H9 (cell line): Measurements from ENCODE around the gene LHX4. TPM values are rescaled to one million over a fixed set of nuclear protein-coding genes. Genes with fewer than 3 reads are reported as not detected.
A peak's percentile ranks its signal among the peaks of the same experiment; 100 is the strongest.

Source experiments
- DNase-seq: peaks from one replicate; pipeline ENCODE4 v3.0.0-alpha.2; 2017
- H2AFZ ChIP-seq: one replicate; pipeline ENCODE4 v1.6.1; 2013; ENCODE audit warnings: mild to moderate bottlenecking, low read length, control low read depth, moderate library complexity
- H2AK5ac ChIP-seq: 2 replicates; pipeline ENCODE4 v1.6.1; 2013; ENCODE audit warnings: low read length, control low read depth, mixed read lengths; ENCODE audit not compliant: insufficient read length
- H2BK120ac ChIP-seq: one replicate; pipeline ENCODE4 v1.6.1; 2013; ENCODE audit warnings: low read depth, mild to moderate bottlenecking, low read length, control low read depth, inconsistent platforms; ENCODE audit not compliant: poor library complexity, severe bottlenecking
- H2BK12ac ChIP-seq: 2 replicates; pipeline ENCODE4 v1.6.1; 2013; ENCODE audit warnings: low read length, control low read depth, mixed read lengths, low read depth; ENCODE audit not compliant: insufficient read length
- H2BK15ac ChIP-seq: 2 replicates; pipeline ENCODE4 v1.6.1; 2013; ENCODE audit warnings: low read depth, low read length, control low read depth
- H2BK20ac ChIP-seq: one replicate; pipeline ENCODE4 v1.6.1; 2013; ENCODE audit warnings: low read depth, mild to moderate bottlenecking, low read length, control low read depth, inconsistent platforms; ENCODE audit not compliant: poor library complexity, severe bottlenecking
- H2BK5ac ChIP-seq: 2 replicates; pipeline ENCODE4 v1.6.1; 2013; ENCODE audit warnings: low read length, control low read depth, mixed read lengths; ENCODE audit not compliant: insufficient read length
- H3K14ac ChIP-seq: 2 replicates; pipeline ENCODE4 v1.6.1; 2013; ENCODE audit warnings: low read length, control low read depth; ENCODE audit not compliant: insufficient read depth
- H3K18ac ChIP-seq: 2 replicates; pipeline ENCODE4 v1.6.1; 2013; ENCODE audit warnings: low read depth, mild to moderate bottlenecking, mixed read lengths, low read length, control low read depth; ENCODE audit not compliant: insufficient read length
- H3K23ac ChIP-seq: 2 replicates; pipeline ENCODE4 v1.6.1; 2013; ENCODE audit warnings: low read length, control low read depth, mixed read lengths, low read depth; ENCODE audit not compliant: insufficient read length
- H3K23me2 ChIP-seq: 2 replicates; pipeline ENCODE4 v1.6.1; 2013; ENCODE audit warnings: low read depth, mild to moderate bottlenecking, mixed read lengths, low read length, control low read depth; ENCODE audit not compliant: insufficient read length, poor library complexity, severe bottlenecking
- H3K27ac ChIP-seq: 2 replicates; pipeline ENCODE4 v1.5.1; 2013; ENCODE audit warnings: low read length, control low read depth, mixed read lengths, low read depth; ENCODE audit not compliant: insufficient read length
- H3K27me3 ChIP-seq: 2 replicates; pipeline ENCODE4 v1.6.1; 2013; ENCODE audit warnings: low read length, control low read depth, inconsistent platforms; ENCODE audit not compliant: insufficient read depth
- H3K4ac ChIP-seq: 2 replicates; pipeline ENCODE4 v1.6.1; 2013; ENCODE audit warnings: low read depth, mild to moderate bottlenecking, control low read depth, inconsistent platforms, low read length, moderate library complexity
- H3K4me1 ChIP-seq: 2 replicates; pipeline ENCODE4 v1.6.1; 2013; ENCODE audit warnings: low read length, control low read depth, inconsistent platforms; ENCODE audit not compliant: insufficient read depth
- H3K4me2 ChIP-seq: 2 replicates; pipeline ENCODE4 v1.6.1; 2013; ENCODE audit warnings: low read length, control low read depth, mixed read lengths; ENCODE audit not compliant: insufficient read length, insufficient read depth
- H3K56ac ChIP-seq: 2 replicates; pipeline ENCODE4 v1.6.1; 2013; ENCODE audit warnings: low read depth, mild to moderate bottlenecking, mixed read lengths, low read length, control low read depth; ENCODE audit not compliant: insufficient read length
- H3K79me1 ChIP-seq: 2 replicates; pipeline ENCODE4 v1.6.1; 2013; ENCODE audit warnings: low read depth, mild to moderate bottlenecking, moderate library complexity, low read length, control low read depth, inconsistent platforms; ENCODE audit not compliant: insufficient read depth, poor library complexity, severe bottlenecking
- H3K79me2 ChIP-seq: 2 replicates; pipeline ENCODE4 v1.6.1; 2013; ENCODE audit warnings: low read length, control low read depth, inconsistent platforms; ENCODE audit not compliant: insufficient read depth
- H3K9ac ChIP-seq: 2 replicates; pipeline ENCODE4 v1.6.1; 2013; ENCODE audit warnings: low read length, control low read depth, mixed read lengths; ENCODE audit not compliant: insufficient read length; ENCODE audit errors: extremely low read depth
- H3K9me3 ChIP-seq: one replicate; pipeline ENCODE4 v1.6.1; 2013; ENCODE audit warnings: low read depth, low read length, inconsistent platforms; ENCODE audit not compliant: control insufficient read depth
- H3T11ph ChIP-seq: one replicate; pipeline ENCODE4 v1.6.1; 2013; ENCODE audit warnings: mild to moderate bottlenecking, low read length, control low read depth, inconsistent platforms
- H4K20me1 ChIP-seq: one replicate; pipeline ENCODE4 v1.6.1; 2013; ENCODE audit not compliant: control insufficient read depth, insufficient read length, insufficient read depth
- H4K5ac ChIP-seq: 2 replicates; pipeline ENCODE4 v1.6.1; 2013; ENCODE audit warnings: low read depth, mild to moderate bottlenecking, mixed read lengths, low read length, control low read depth; ENCODE audit not compliant: insufficient read length
- H4K8ac ChIP-seq: replicated peaks from 2 replicates; pipeline ENCODE4 v1.6.1; 2013; ENCODE audit warnings: low read length, control low read depth, mixed read lengths, low read depth; ENCODE audit not compliant: insufficient read length
- H4K91ac ChIP-seq: 2 replicates; pipeline ENCODE4 v1.6.1; 2013; ENCODE audit warnings: low read depth, mild to moderate bottlenecking, moderate library complexity, mixed read lengths, low read length, control low read depth; ENCODE audit not compliant: insufficient read length
- H3K27ac Mint-ChIP-seq, 3 experiments: 2 replicates in 2 of 3; 3 replicates in 1 of 3; pipeline ENCODE4 v1.8.0; 2020 to 2021; ENCODE audit warnings: mixed read lengths in 3 of 3, mild to moderate bottlenecking in 1 of 3, moderate library complexity in 1 of 3
- H3K27me3 Mint-ChIP-seq: 2 replicates; pipeline ENCODE4 v1.8.0; 2021; ENCODE audit warnings: low read depth, mild to moderate bottlenecking, moderate library complexity, mixed read lengths
- H3K36me3 Mint-ChIP-seq, 3 experiments: 2 replicates in 2 of 3; 3 replicates in 1 of 3; pipeline ENCODE4 v1.8.0; 2020 to 2021; ENCODE audit warnings: low read depth in 3 of 3, mixed read lengths in 3 of 3; ENCODE audit not compliant: insufficient read depth in 1 of 3
- H3K4me1 Mint-ChIP-seq, 2 experiments: 2 replicates each; pipeline ENCODE4 v1.8.0; 2020; ENCODE audit warnings: mixed read lengths in 2 of 2
- H3K4me3 Mint-ChIP-seq, 2 experiments: 2 replicates in 1 of 2; 3 replicates in 1 of 2; pipeline ENCODE4 v1.8.0; 2020 to 2021; ENCODE audit warnings: mild to moderate bottlenecking in 2 of 2, mixed read lengths in 2 of 2, moderate library complexity in 1 of 2
- H3K9me3 Mint-ChIP-seq, 2 experiments: 2 replicates in 1 of 2; 3 replicates in 1 of 2; pipeline ENCODE4 v1.8.0; 2020; ENCODE audit warnings: mild to moderate bottlenecking in 2 of 2, mixed read lengths in 2 of 2, moderate library complexity in 1 of 2
- CTCF ChIP-seq: fragments of 200-600 bp; sonication (generic); conservative IDR thresholded peaks from 3 replicates; pipeline ENCODE4 v1.8.0; 2021; ENCODE audit warnings: antibody characterized with exemption, mild to moderate bottlenecking
- WGBS: extraction: QIAGEN DNeasy Blood & Tissue Kit; methylation state at CpG from one replicate; pipeline ENCODE4 v1.1.7; 2013; ENCODE audit warnings: missing lambda C conversion rate, low lambda C conversion rate, mixed read lengths; ENCODE audit not compliant: insufficient read length; ENCODE audit errors: extremely low coverage; 5-methylcytosine and 5-hydroxymethylcytosine counted together
- total RNA-seq: library from RNA; stranded (reverse); gene quantifications from 2 replicates; pipeline ENCODE4 v1.2.1, GENCODE V29; 2021

The LHX4 gene
- total RNA-seq, 1 experiment from 2014 or later, result 1.9 TPM

- H4K8ac ChIP-seq, result no peak overlapping the region
- H3K14ac ChIP-seq, result no peak overlapping the region
- no peak overlapping the region for H3K23ac ChIP-seq
- no peak overlapping the region for H3K9ac ChIP-seq
- H4K5ac ChIP-seq, result no peak overlapping the region
- no CpG with 5 or more reads among the region's 8 CpGs for WGBS
- no peak overlapping the region for H2AFZ ChIP-seq
- no peaks in the 10 kb centered on the region for H3K79me2 ChIP-seq
- no peaks in the 10 kb centered on the region for H4K20me1 ChIP-seq
- DNase-seq, result peak; percentile 74
- no peak overlapping the region for H3K18ac ChIP-seq
- H3K27ac Mint-ChIP-seq, result peak overlapping the region in 1 of 3 experiments; percentile 45; a peak in 1 of 7 replicates
- H2BK15ac ChIP-seq, result no peak overlapping the region
- no peak overlapping the region for H3K4me2 ChIP-seq
- no peak overlapping the region for H3T11ph ChIP-seq
- no peak overlapping the region for H2BK12ac ChIP-seq
- H3K79me1 ChIP-seq, result no peaks in the 10 kb centered on the region
- H4K91ac ChIP-seq, result no peak overlapping the region
- no peak overlapping the region for H3K4ac ChIP-seq
- H2BK5ac ChIP-seq, result no peak overlapping the region
- peaks cover 21 to 49% (median 47%) of the 10 kb centered on the region in 3 experiments for H3K36me3 Mint-ChIP-seq
- H3K4me3 Mint-ChIP-seq, result no peak overlapping the region; a peak in 1 of 5 replicates
- H3K27me3 ChIP-seq, result no peaks in the 10 kb centered on the region
- no peak overlapping the region for H3K56ac ChIP-seq
- H2AK5ac ChIP-seq, result no peak overlapping the region
- no peak overlapping the region for H3K27ac ChIP-seq
- H3K23me2 ChIP-seq, result no peaks in the 10 kb centered on the region
- no peak overlapping the region for H2BK120ac ChIP-seq
- H3K4me1 Mint-ChIP-seq, result peaks cover 0 to 12% of the 10 kb centered on the region in 2 experiments; a peak in 1 of 4 replicates
- no peaks in the 10 kb centered on the region for H3K9me3 ChIP-seq
- TF ChIP-seq CTCF, result peak; percentile 89
- no peak overlapping the region for H2BK20ac ChIP-seq
- H3K9me3 Mint-ChIP-seq, result no peaks in the 10 kb centered on the region
- H3K27me3 Mint-ChIP-seq, result peaks cover 1% of the 10 kb centered on the region; the same call in 1 of the 2 replicates
- H3K4me1 ChIP-seq, result no peaks in the 10 kb centered on the region
Observed at GRCh38 chr1:180188091-180188506, 42.0 kb upstream of the LHX4 start.
